ENCODE data around the gene TAC3. TPM values are rescaled to one million over a fixed set of nuclear protein-coding genes. Genes with fewer than 3 reads are reported as not detected.

Gene TAC3
- total and polyA plus RNA-seq, 2 of the 8 experiments (the other 6 are each of a cell fraction or from before 2014, with no cell fraction given), result 9.7 to 45.3 TPM

GRCh38 chr12:57063991-57064685, 47.8 kb upstream of the TAC3 start:
- CTCF ChIA-PET (ENCODE audit: partially characterized antibody), result interaction anchor here (1.9 to 8.1 kb wide), 9 partner anchors 15 to 60 kb away, joined by 5 to 77 read pairs (median 25); partner anchors contain the start of genes MYO1A, STAT6, TAC3 and ZBTB39
- Histone ChIP-seq H3K27ac (ENCODE audit: low read depth, low read length) (no peak overlapping the region), H3K36me3 (ENCODE audit: control insufficient read depth in 2 of 4, insufficient read depth in 4 of 4, low read length in 3 of 4) (peaks cover 15 to 71% (median 50%) of the 10 kb centered on the region in 4 experiments)
- TF ChIP-seq RXRA (IDR thresholded peaks at IDR 0.05; ENCODE audit: insufficient read depth, low read depth, low read length) (no peak), MAFK (IDR thresholded peaks at IDR 0.05; ENCODE audit: low read depth, low read length) (no peak), JUND (IDR thresholded peaks at IDR 0.05; ENCODE audit: low read length) (no peak), KDM4A (IDR thresholded peaks at IDR 0.05; ENCODE audit: low read depth, low read length, severe bottlenecking) (no peak), FOSL1 (IDR thresholded peaks at IDR 0.05; ENCODE audit: insufficient read depth, low read depth, low read length) (no peak), SP4 (IDR thresholded peaks at IDR 0.05; ENCODE audit: low read length) (no peak), TAF7 (optimal IDR thresholded peaks at IDR 0.05; ENCODE audit: borderline replicate concordance, low read depth, low read length) (no peak), ASH2L (IDR thresholded peaks at IDR 0.05; ENCODE audit: low read length) (no peak)

More at GRCh38 chr12:57063991-57064685, 47.8 kb upstream of the TAC3 start:
- no peak overlapping the region for H2AK5ac ChIP-seq (ENCODE audit: low read depth, low read length)
- H4K91ac ChIP-seq (replicated peaks; ENCODE audit: insufficient read length, low read length), result no peak overlapping the region
- no peak overlapping the region for H3K14ac ChIP-seq (ENCODE audit: insufficient read length)
- no peaks in the 10 kb centered on the region; the same call in 1 of the 2 replicates for H3K23me2 ChIP-seq (ENCODE audit: low read depth, low read length)
- FAIRE-seq (no peak), DNase-seq (ENCODE audit: low read depth in 1 of 2, low spot score in 2 of 2) (no peak)
- POLR2A ChIA-PET (ENCODE audit: partially characterized antibody), result interaction anchor here (2.5 kb wide), 1 partner anchor 48 kb away, joined by 7 read pairs; the partner anchor contains the start of gene STAT6
- no peak overlapping the region for H3K4me2 ChIP-seq (ENCODE audit: insufficient read depth in 1 of 2, low read depth in 2 of 2, low read length in 2 of 2)
- no peaks in the 10 kb centered on the region for H3K4me1 ChIP-seq (replicated peaks in 1 of 4; ENCODE audit: control insufficient read depth in 3 of 4, insufficient read depth in 4 of 4, low read length in 3 of 4)
- no peak overlapping the region for H2BK5ac ChIP-seq (ENCODE audit: low read depth, low read length)
- H3K9me3 ChIP-seq (ENCODE audit: insufficient read depth in 2 of 2, low read depth in 1 of 2, low read length in 1 of 2), result no peaks in the 10 kb centered on the region
- no peak overlapping the region for H2AFZ ChIP-seq (ENCODE audit: low read length)
- no peak overlapping the region for H3K56ac ChIP-seq (replicated peaks; ENCODE audit: insufficient read length, low read depth, low read length)
- H3K9ac ChIP-seq (replicated peaks in 1 of 4; ENCODE audit: extremely low read depth in 1 of 4, low read depth in 3 of 4, low read length in 3 of 4), result no peak overlapping the region
- H3K4ac ChIP-seq (replicated peaks; ENCODE audit: insufficient read length, low read depth, low read length), result no peak overlapping the region
- WGBS, 2 experiments (ENCODE audit: extremely low coverage in 1 of 2, insufficient coverage in 1 of 2, insufficient read length in 1 of 2, insufficient replicate concordance in 2 of 2, low coverage in 1 of 2, low lambda C conversion rate in 2 of 2, missing lambda C conversion rate in 1 of 2), result 93% methylated on average over 5 of the region's 5 CpGs; no CpG with 5 or more reads in 1 of the 2 experiments
- no peak overlapping the region for H2BK15ac ChIP-seq (ENCODE audit: low read length)
- no peak overlapping the region for H2BK20ac ChIP-seq (ENCODE audit: low read length)
- H3K79me1 ChIP-seq (ENCODE audit: low read depth, low read length), result no peaks in the 10 kb centered on the region
- no peaks in the 10 kb centered on the region; a peak in 1 of 4 replicates for H3K79me2 ChIP-seq (ENCODE audit: control insufficient read depth in 1 of 2, insufficient read depth in 2 of 2, low read length in 2 of 2)
- no peaks in the 10 kb centered on the region for H4K20me1 ChIP-seq (replicated peaks in 1 of 2; ENCODE audit: control insufficient read depth in 1 of 2, insufficient read depth in 2 of 2, low read length in 2 of 2)
- H3K4me3 ChIP-seq (ENCODE audit: extremely low read depth in 1 of 4, insufficient read depth in 2 of 4, low read depth in 3 of 4, low read length in 4 of 4), result no peak overlapping the region
- no peak overlapping the region for H3K23ac ChIP-seq (ENCODE audit: insufficient read length)
- no peak overlapping the region for H4K8ac ChIP-seq (ENCODE audit: extremely low read depth, insufficient read depth, low read length)
- H2BK120ac ChIP-seq (replicated peaks; ENCODE audit: low read depth, low read length), result no peak overlapping the region
- H4K5ac ChIP-seq (ENCODE audit: insufficient read length, low read depth, low read length), result no peak overlapping the region
- H3K27me3 ChIP-seq (replicated peaks in 1 of 4; ENCODE audit: control insufficient read depth in 3 of 4, extremely low read depth in 1 of 4, insufficient read depth in 3 of 4, low read length in 3 of 4), result no peaks in the 10 kb centered on the region
- no peak overlapping the region for H2BK12ac ChIP-seq (ENCODE audit: low read depth, low read length)
- H3K18ac ChIP-seq (ENCODE audit: extremely low read depth, low read length), result no peak overlapping the region

Data from H1 (cell line).